Subcutaneous abdominal adipose tissue (tissue), 5 donors: ENCODE data around the gene RGP1.

Source experiments
- H3K27ac ChIP-seq: one replicate; pipeline ENCODE4 v1.7.0; 2013; ENCODE audit warnings: low read depth, mild to moderate bottlenecking, inconsistent platforms, low read length, moderate library complexity
- H3K27me3 ChIP-seq, 5 donors: one replicate each; pipeline ENCODE4 v1.7.0; 2013; ENCODE audit warnings: low read length in 5 of 5, inconsistent platforms in 1 of 5; ENCODE audit not compliant: control insufficient read depth in 5 of 5, insufficient read depth in 4 of 5
- H3K36me3 ChIP-seq, 5 donors: one replicate each; pipeline ENCODE4 v1.7.0; 2013; ENCODE audit warnings: low read length in 5 of 5; ENCODE audit not compliant: control insufficient read depth in 5 of 5, insufficient read depth in 5 of 5
- H3K4me1 ChIP-seq, 5 donors: one replicate each; pipeline ENCODE4 v1.7.0; 2013; ENCODE audit warnings: low read length in 5 of 5, mild to moderate bottlenecking in 3 of 5, moderate library complexity in 1 of 5; ENCODE audit not compliant: control insufficient read depth in 5 of 5, insufficient read depth in 5 of 5
- H3K4me3 ChIP-seq, 5 donors: one replicate each; pipeline ENCODE4 v1.7.0; 2013; ENCODE audit warnings: low read length in 5 of 5, low read depth in 1 of 5
- H3K9ac ChIP-seq, 5 donors: one replicate each; pipeline ENCODE4 v1.7.0; 2013; ENCODE audit warnings: low read length in 5 of 5, mild to moderate bottlenecking in 4 of 5, moderate library complexity in 3 of 5
- H3K9me3 ChIP-seq, 5 donors: one replicate each; pipeline ENCODE4 v1.7.0; 2013; ENCODE audit warnings: low read length in 5 of 5; ENCODE audit not compliant: control insufficient read depth in 5 of 5
- donor health status: healthy.
- donor health status: healthy.
- donor health status: healthy.
- donor health status: healthy.
- donor health status: healthy.

RGP1 gene

DNA sequence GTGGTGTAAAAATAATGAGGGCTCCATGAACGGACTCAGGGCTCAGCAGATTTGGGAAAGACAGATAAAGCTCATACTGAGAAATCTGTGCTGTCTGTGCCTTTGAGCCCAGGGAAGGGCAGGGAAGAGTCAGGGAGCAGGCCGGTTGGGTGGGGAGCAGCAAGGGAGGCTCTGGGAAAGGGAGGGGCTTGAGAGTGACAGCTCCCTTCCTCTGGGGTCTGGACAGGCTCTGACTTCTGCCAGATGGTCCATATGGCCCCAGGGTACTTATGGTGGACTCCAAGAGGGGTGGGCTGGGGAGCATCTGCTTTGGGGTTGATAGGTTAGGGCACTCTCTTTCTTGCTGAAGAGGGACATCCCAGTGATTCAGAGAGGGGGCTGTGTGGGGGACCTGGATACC is 44.4 kb downstream of the RGP1 start:
- H3K9me3 ChIP-seq: no peaks in the 10 kb centered on the region
- no peak overlapping the region for H3K27ac ChIP-seq
- H3K4me3 ChIP-seq: peak overlapping the region in 3 of 5 donors; percentile 10 to 41 (median 27)
- H3K27me3 ChIP-seq: no peaks in the 10 kb centered on the region
- H3K36me3 ChIP-seq: no peaks in the 10 kb centered on the region
- peak overlapping the region in 3 of 5 donors; percentile 33 to 54 (median 48) for H3K9ac ChIP-seq
- peaks cover 0 to 44% (median 41%) of the 10 kb centered on the region in 5 donors for H3K4me1 ChIP-seq

GRCh38 chr9:35795695-35796094 is 46.6 kb downstream of the RGP1 start:
- Histone ChIP-seq H3K27me3 (no peaks in the 10 kb centered on the region), H3K4me1 (peaks cover 0 to 39% (median 35%) of the 10 kb centered on the region in 5 donors), H3K9ac (no peak overlapping the region), H3K9me3 (no peaks in the 10 kb centered on the region), H3K4me3 (no peak overlapping the region), H3K36me3 (peaks cover 0 to 12% (median 9%) of the 10 kb centered on the region in 5 donors), H3K27ac (no peak overlapping the region)

DNA sequence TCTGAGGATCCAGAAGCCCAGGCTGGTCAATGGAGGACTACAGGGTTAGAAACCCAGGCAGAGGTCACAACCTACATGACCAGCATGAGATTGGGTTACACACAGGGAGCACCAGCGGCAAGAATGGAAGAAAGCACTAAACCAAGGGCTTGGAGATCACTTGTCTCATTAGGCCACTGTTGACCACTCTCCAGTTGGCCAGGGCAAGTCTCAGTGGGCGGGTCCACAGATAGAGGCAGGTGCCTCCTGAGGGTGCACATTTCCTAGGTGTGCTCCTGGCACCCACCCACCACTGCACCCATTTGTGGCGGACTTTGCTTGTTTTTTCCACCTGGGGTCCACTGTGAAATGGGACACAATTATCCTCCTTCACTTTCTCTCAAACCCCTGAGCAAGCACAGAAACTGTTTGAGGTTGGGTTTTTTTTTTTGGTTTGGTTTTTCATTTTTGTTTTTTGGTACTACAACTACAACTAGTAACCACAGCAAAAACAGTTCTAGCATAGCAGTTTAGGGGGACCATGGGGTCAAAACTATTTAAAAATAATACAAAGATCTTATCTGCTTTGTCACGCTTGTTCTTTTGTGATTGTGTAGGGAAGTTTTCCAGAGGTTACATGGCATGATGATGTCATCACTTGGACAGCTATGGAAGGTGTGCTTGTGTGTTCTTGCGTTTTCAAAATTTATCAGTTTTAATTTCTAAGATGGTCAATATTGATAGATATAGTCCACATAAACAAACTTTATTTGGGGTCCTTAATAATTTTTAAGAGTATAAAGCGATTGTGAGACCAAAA is 48.4 kb downstream of the RGP1 start:
- H3K36me3 ChIP-seq: peaks cover 2 to 30% (median 25%) of the 10 kb centered on the region in 5 donors
- H3K4me3 ChIP-seq: no peak overlapping the region
- no peak overlapping the region for H3K27ac ChIP-seq
- H3K27me3 ChIP-seq: no peaks in the 10 kb centered on the region
- no peak overlapping the region for H3K9ac ChIP-seq
- H3K4me1 ChIP-seq: peaks cover 0 to 30% (median 26%) of the 10 kb centered on the region in 5 donors
- no peaks in the 10 kb centered on the region for H3K9me3 ChIP-seq

- H3K27me3 ChIP-seq: no peaks in the 10 kb centered on the region
- no peak overlapping the region for H3K9ac ChIP-seq
- H3K36me3 ChIP-seq: peaks cover 10 to 37% (median 28%) of the 10 kb centered on the region in 5 donors
- H3K4me3 ChIP-seq: no peak overlapping the region
- H3K4me1 ChIP-seq: peaks cover 0 to 17% (median 13%) of the 10 kb centered on the region in 5 donors
- H3K9me3 ChIP-seq: no peaks in the 10 kb centered on the region
- no peak overlapping the region for H3K27ac ChIP-seq
Observed at GRCh38 chr9:35798658-35799374, 49.7 kb downstream of the RGP1 start.

- Histone ChIP-seq H3K4me1 (no peaks in the 10 kb centered on the region), H3K36me3 (peaks cover 10 to 44% (median 33%) of the 10 kb centered on the region in 5 donors), H3K9me3 (no peaks in the 10 kb centered on the region), H3K27ac (no peak overlapping the region), H3K4me3 (no peak overlapping the region), H3K27me3 (no peaks in the 10 kb centered on the region), H3K9ac (no peak overlapping the region)
Observed at GRCh38 chr9:35800530-35800929, 51.4 kb downstream of the RGP1 start.

DNA sequence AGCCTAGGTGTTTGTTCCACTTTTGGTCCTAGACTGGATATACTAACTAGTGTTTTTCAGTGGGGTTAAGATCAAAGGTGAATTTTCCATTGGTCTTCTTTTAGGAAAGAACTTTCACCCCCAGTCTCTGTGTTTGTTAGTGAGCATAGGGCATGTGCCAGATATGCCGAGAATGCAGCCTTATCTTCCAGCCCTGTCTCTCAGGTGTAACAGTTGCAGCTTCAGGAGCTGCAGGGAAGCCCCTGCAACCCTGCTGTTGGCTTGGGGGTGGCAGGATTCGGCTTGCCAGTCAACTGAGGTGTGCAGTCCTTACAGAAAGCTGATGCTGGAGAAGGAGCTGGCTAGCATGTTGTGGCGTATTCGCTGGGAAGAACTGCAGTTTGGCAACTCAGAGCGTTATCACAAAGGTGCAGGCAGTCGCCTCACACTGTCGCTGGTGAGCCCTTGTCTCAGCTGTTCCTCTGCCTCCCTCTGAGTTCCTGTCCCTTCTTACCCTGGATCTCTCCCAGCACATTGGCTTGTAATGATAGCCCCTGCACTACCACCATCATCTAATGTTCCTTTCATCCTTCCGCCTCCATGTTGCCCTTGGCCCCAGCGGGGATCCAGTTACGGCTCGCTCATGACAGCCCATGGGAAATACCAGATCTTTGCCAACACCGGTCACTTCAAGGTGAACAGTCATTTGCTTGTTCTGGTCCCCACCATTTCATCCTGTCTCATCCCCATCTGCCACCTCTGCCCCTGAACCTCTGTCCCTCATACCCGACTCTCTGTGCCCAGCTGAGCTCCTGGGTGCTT is 52.4 kb downstream of the RGP1 start:
- H3K4me3 ChIP-seq: no peak overlapping the region
- H3K9ac ChIP-seq: no peak overlapping the region
- H3K4me1 ChIP-seq: no peaks in the 10 kb centered on the region
- no peaks in the 10 kb centered on the region for H3K27me3 ChIP-seq
- H3K36me3 ChIP-seq: peaks cover 10 to 54% (median 43%) of the 10 kb centered on the region in 5 donors
- H3K27ac ChIP-seq: no peak overlapping the region
- no peaks in the 10 kb centered on the region for H3K9me3 ChIP-seq

DNA sequence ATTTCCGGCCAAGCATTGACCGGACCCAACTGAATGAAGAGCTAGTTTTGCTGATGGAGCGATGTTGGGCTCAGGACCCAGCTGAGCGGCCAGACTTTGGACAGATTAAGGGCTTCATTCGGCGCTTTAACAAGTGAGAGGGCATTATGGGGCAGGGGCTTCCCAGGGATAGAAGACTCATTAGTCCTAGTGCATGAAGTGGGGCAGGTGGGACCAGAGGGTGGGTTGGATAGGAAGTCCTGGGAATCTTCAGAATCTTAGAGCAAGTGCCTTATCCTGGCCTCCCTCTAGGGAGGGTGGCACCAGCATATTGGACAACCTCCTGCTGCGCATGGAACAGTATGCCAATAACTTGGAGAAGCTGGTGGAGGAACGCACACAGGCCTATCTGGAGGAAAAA is 57.0 kb downstream of the RGP1 start:
- H3K9me3 ChIP-seq: no peaks in the 10 kb centered on the region
- no peak overlapping the region for H3K4me3 ChIP-seq
- H3K36me3 ChIP-seq: peaks cover 19 to 72% (median 56%) of the 10 kb centered on the region in 5 donors
- peaks cover 0 to 2% (median 2%) of the 10 kb centered on the region in 5 donors for H3K4me1 ChIP-seq
- H3K27me3 ChIP-seq: no peaks in the 10 kb centered on the region
- no peak overlapping the region for H3K27ac ChIP-seq
- H3K9ac ChIP-seq: no peak overlapping the region
